Neural cell (in vitro differentiated cells): ENCODE results near the gene TRPM2. TPM values are rescaled to one million over a fixed set of nuclear protein-coding genes. Genes with fewer than 3 reads are reported as not detected.

Experiments
- H2AFZ ChIP-seq: fragments of 200-600, 300-800 bp; sonication (generic), shearing (Covaris generic); 2 replicates; pipeline ENCODE4 v1.6.0; 2014; ENCODE audit warnings: low read depth, mild to moderate bottlenecking, antibody characterized with exemption, low read length, moderate library complexity
- H3F3A ChIP-seq: fragments of 200-600 bp; shearing (Covaris generic); 2 replicates; pipeline ENCODE4 v1.6.1; 2016; ENCODE audit warnings: mild to moderate bottlenecking, moderate library complexity, mixed read lengths, antibody characterized with exemption, low read length; ENCODE audit not compliant: insufficient read depth, poor library complexity, severe bottlenecking
- H3K27ac ChIP-seq: fragments of 200-600, 300-800 bp; sonication (generic), shearing (Covaris generic); 2 replicates; pipeline ENCODE4 v1.5.1; 2014; ENCODE audit warnings: mild to moderate bottlenecking, low read length, moderate library complexity
- H3K27me3 ChIP-seq: fragments of 300-800, 200-600 bp; sonication (generic), shearing (Covaris generic); 2 replicates; pipeline ENCODE4 v1.6.0; 2014; ENCODE audit warnings: mild to moderate bottlenecking, low read depth, low read length, moderate library complexity; ENCODE audit not compliant: insufficient read depth
- H3K36me3 ChIP-seq: fragments of 300-800, 200-600 bp; sonication (generic), shearing (Covaris generic); 2 replicates; pipeline ENCODE4 v1.5.1; 2014; ENCODE audit warnings: mild to moderate bottlenecking, antibody characterized with exemption, low read length, moderate library complexity; ENCODE audit not compliant: insufficient read depth
- H3K4me2 ChIP-seq: fragments of 300-800, 200-600 bp; sonication (generic), shearing (Covaris generic); 2 replicates; pipeline ENCODE4 v1.6.0; 2014; ENCODE audit warnings: mild to moderate bottlenecking, low read length
- H3K4me3 ChIP-seq: fragments of 300-800, 200-600 bp; sonication (generic), shearing (Covaris generic); 2 replicates; pipeline ENCODE4 v1.5.1; 2014; ENCODE audit warnings: mild to moderate bottlenecking, low read length, moderate library complexity
- H3K79me2 ChIP-seq: fragments of 200-600 bp; shearing (Covaris generic); replicated peaks from 2 replicates; pipeline ENCODE4 v1.6.0; 2014; ENCODE audit warnings: mild to moderate bottlenecking, low read length, moderate library complexity; ENCODE audit not compliant: insufficient read depth
- H3K9ac ChIP-seq: fragments of 300-800, 200-600 bp; sonication (generic), shearing (Covaris generic); 2 replicates; pipeline ENCODE4 v1.6.1; 2016; ENCODE audit warnings: mild to moderate bottlenecking, low read length, mixed read lengths
- H3K9me2 ChIP-seq: fragments of 200-600 bp; shearing (Covaris generic); 2 replicates; pipeline ENCODE4 v1.6.1; 2016; ENCODE audit warnings: mild to moderate bottlenecking, low read length, mixed read lengths; ENCODE audit not compliant: insufficient read depth
- H3K9me3 ChIP-seq: fragments of 200-600, 300-800 bp; sonication (generic), shearing (Covaris generic); 2 replicates; pipeline ENCODE4 v1.6.1; 2016; ENCODE audit warnings: mild to moderate bottlenecking, mixed run types, low read length, moderate library complexity, mixed read lengths
- H4K20me1 ChIP-seq: fragments of 200-600 bp; shearing (Covaris generic); 2 replicates; pipeline ENCODE4 v1.6.1; 2016; ENCODE audit warnings: mild to moderate bottlenecking, mixed run types; ENCODE audit not compliant: insufficient read depth
- CTCF ChIP-seq: fragments of 450-650 bp; IDR thresholded peaks from 2 replicates; pipeline ENCODE4 v1.5.1; 2014; ENCODE audit warnings: antibody characterized with exemption, mild to moderate bottlenecking, moderate library complexity; ENCODE audit not compliant: poor library complexity, severe bottlenecking
- EP300 ChIP-seq: fragments of 450-650 bp; conservative IDR thresholded peaks from 2 replicates; pipeline ENCODE4 v1.6.1; 2014; ENCODE audit warnings: antibody characterized with exemption, mild to moderate bottlenecking, moderate library complexity; ENCODE audit not compliant: poor library complexity, severe bottlenecking
- EZH2 ChIP-seq: fragments of 200-600, 300-800 bp; shearing (Covaris generic), sonication (generic); IDR thresholded peaks from 2 replicates; pipeline ENCODE4 v1.6.1; 2014; ENCODE audit warnings: antibody characterized with exemption, low read length, borderline replicate concordance, mild to moderate bottlenecking; ENCODE audit not compliant: insufficient read depth, poor library complexity, severe bottlenecking
- MXI1 ChIP-seq: fragments of 450-650 bp; conservative IDR thresholded peaks from 2 replicates; pipeline ENCODE4 v1.6.1; 2014; ENCODE audit warnings: antibody characterized with exemption, mild to moderate bottlenecking; ENCODE audit not compliant: poor library complexity, severe bottlenecking
- POLR2AphosphoS5 ChIP-seq: IDR thresholded peaks from 2 replicates; pipeline ENCODE4 v1.6.1; 2012
- RAD21 ChIP-seq: fragments of 450-650 bp; conservative IDR thresholded peaks from 2 replicates; pipeline ENCODE4 v1.6.1; 2014; ENCODE audit warnings: antibody characterized with exemption, mild to moderate bottlenecking, moderate library complexity
- REST ChIP-seq: IDR thresholded peaks from 2 replicates; pipeline ENCODE4 v1.6.1; 2012; ENCODE audit warnings: borderline replicate concordance
- SMC3 ChIP-seq: fragments of 450-650 bp; conservative IDR thresholded peaks from 2 replicates; pipeline ENCODE4 v1.6.1; 2014; ENCODE audit warnings: antibody characterized with exemption, mild to moderate bottlenecking, moderate library complexity; ENCODE audit not compliant: poor library complexity
- TAF1 ChIP-seq: IDR thresholded peaks from 2 replicates; pipeline ENCODE4 v1.6.1; 2012; ENCODE audit warnings: low read depth
- polyA plus RNA-seq: library from polyadenylated mRNA; depleted of rRNA; stranded (reverse); fragments of >200 nt; gene quantifications from 2 replicates; pipeline ENCODE4 v1.2.3, GENCODE V29; 2014

The TRPM2 gene
- polyA plus RNA-seq, 1 donor from 2014 or later = 0.14 TPM

- H3K27me3 ChIP-seq = no peaks in the 10 kb centered on the region
- peaks cover 5% of the 10 kb centered on the region for H3K9me3 ChIP-seq
- no peaks in the 10 kb centered on the region for H4K20me1 ChIP-seq
- H3K9me2 ChIP-seq = no peaks in the 10 kb centered on the region
- no peak overlapping the region for H3K4me2 ChIP-seq
- no peak overlapping the region for H3K27ac ChIP-seq
- H3K79me2 ChIP-seq = no peaks in the 10 kb centered on the region
- H3K4me3 ChIP-seq = peak overlapping the region; percentile 78
- H3K9ac ChIP-seq = no peak overlapping the region
- no peak for TF ChIP-seq RAD21
- TF ChIP-seq CTCF = no peak
- no peak for TF ChIP-seq REST
- no peak for TF ChIP-seq MXI1
- TF ChIP-seq TAF1 = no peak
- no peak for TF ChIP-seq EZH2
- no peak for TF ChIP-seq EP300
- TF ChIP-seq POLR2AphosphoS5 = no peak
- no peak for TF ChIP-seq SMC3
- no peaks in the 10 kb centered on the region for H3F3A ChIP-seq
- H3K36me3 ChIP-seq = peaks cover 11% of the 10 kb centered on the region
- no peak overlapping the region for H2AFZ ChIP-seq
Measured at GRCh38 chr21:44456915-44457736, 103.7 kb downstream of the TRPM2 start.

GRCh38 chr21:44458971-44459711 is 105.7 kb downstream of the TRPM2 start:
- no peak for TF ChIP-seq RAD21
- TF ChIP-seq CTCF = no peak
- no peak for TF ChIP-seq POLR2AphosphoS5
- TF ChIP-seq SMC3 = no peak
- TF ChIP-seq TAF1 = no peak
- TF ChIP-seq MXI1 = no peak
- no peak for TF ChIP-seq EZH2
- no peak for TF ChIP-seq EP300
- no peak for TF ChIP-seq REST
- Histone ChIP-seq H2AFZ (no peak overlapping the region), H3F3A (no peaks in the 10 kb centered on the region), H3K79me2 (no peaks in the 10 kb centered on the region), H3K9me3 (no peaks in the 10 kb centered on the region), H3K4me3 (no peak overlapping the region), H3K27ac (no peak overlapping the region), H3K4me2 (no peak overlapping the region), H3K9me2 (no peaks in the 10 kb centered on the region), H3K36me3 (peaks cover 11% of the 10 kb centered on the region), H3K9ac (no peak overlapping the region), H3K27me3 (no peaks in the 10 kb centered on the region), H4K20me1 (no peaks in the 10 kb centered on the region)
